BE2C (cell line): ENCODE measurements around the gene ADSS1.

Source experiments
- DNase-seq: peaks from one replicate; pipeline ENCODE4 v3.0.0-alpha.2; 2020
- H3K27me3 ChIP-seq: fragments of 250-450 bp; sonication (Bioruptor Pico); 2 replicates; pipeline ENCODE4 v1.5.1; 2020; ENCODE audit warnings: mild to moderate bottlenecking
- H3K36me3 ChIP-seq: fragments of 250-450 bp; sonication (Bioruptor Pico); 2 replicates; pipeline ENCODE4 v1.5.1; 2020; ENCODE audit warnings: mild to moderate bottlenecking
- H3K4me1 ChIP-seq: fragments of 250-450 bp; sonication (Bioruptor Pico); 2 replicates; pipeline ENCODE4 v1.5.1; 2020
- H3K4me3 ChIP-seq: 2 replicates; pipeline ENCODE4 v1.5.1; 2011; ENCODE audit warnings: low read depth, low read length
- H3K9me3 ChIP-seq: fragments of 250-450 bp; sonication (Bioruptor Pico); 2 replicates; pipeline ENCODE4 v1.5.1; 2020
- TF ChIP-seq, protein P1 (sequence below): IDR thresholded peaks from 2 replicates; pipeline ENCODE4 v1.5.1; 2012; ENCODE audit warnings: mild to moderate bottlenecking, low read depth, low read length

The ADSS1 gene

DNA sequence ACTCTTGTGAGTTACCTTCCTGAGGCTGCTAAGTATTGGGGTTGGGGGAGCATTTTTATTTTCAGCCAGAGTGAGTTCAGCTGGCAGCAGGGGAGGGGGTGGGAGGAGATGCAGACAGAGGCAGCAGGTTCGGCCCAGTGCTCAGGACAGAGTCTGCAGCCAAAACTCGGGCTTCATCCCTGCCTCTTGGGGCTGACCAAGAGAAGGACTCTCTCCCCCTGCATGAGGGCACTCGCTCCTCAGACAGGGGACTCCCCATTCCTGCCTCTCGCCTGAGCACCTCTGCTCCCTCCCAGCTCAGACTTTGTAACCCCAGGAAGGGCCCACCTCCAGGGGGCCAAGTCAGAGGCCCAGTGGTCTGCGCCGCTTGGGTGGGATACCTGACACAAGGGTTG is 72.7 kb downstream of the ADSS1 start:
- Histone ChIP-seq H3K4me1 (peaks cover 20% of the 10 kb centered on the region), H3K4me3 (no peak overlapping the region), H3K27me3 (peaks cover 10% of the 10 kb centered on the region), H3K36me3 (peaks cover 7% of the 10 kb centered on the region), H3K9me3 (no peaks in the 10 kb centered on the region)
- DNase-seq, result no peak
- TF ChIP-seq, protein P1, sequence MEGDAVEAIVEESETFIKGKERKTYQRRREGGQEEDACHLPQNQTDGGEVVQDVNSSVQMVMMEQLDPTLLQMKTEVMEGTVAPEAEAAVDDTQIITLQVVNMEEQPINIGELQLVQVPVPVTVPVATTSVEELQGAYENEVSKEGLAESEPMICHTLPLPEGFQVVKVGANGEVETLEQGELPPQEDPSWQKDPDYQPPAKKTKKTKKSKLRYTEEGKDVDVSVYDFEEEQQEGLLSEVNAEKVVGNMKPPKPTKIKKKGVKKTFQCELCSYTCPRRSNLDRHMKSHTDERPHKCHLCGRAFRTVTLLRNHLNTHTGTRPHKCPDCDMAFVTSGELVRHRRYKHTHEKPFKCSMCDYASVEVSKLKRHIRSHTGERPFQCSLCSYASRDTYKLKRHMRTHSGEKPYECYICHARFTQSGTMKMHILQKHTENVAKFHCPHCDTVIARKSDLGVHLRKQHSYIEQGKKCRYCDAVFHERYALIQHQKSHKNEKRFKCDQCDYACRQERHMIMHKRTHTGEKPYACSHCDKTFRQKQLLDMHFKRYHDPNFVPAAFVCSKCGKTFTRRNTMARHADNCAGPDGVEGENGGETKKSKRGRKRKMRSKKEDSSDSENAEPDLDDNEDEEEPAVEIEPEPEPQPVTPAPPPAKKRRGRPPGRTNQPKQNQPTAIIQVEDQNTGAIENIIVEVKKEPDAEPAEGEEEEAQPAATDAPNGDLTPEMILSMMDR, result no peak
